A673 (cell line): ENCODE results near the gene RAPGEF3.

Experiments
- EZH2 ChIP-seq: fragments of 200-600 bp; sonication (generic); IDR thresholded peaks from 2 replicates; pipeline ENCODE4 v1.6.1; 2017; ENCODE audit warnings: borderline replicate concordance, low read depth, mild to moderate bottlenecking, mixed read lengths, antibody characterized with exemption, low read length; ENCODE audit not compliant: poor library complexity, severe bottlenecking
- TF ChIP-seq, protein P1 (sequence below): fragments of 300-800, 200-600 bp; sonication (generic); conservative IDR thresholded peaks from 2 replicates; pipeline ENCODE4 v1.5.1; 2017; ENCODE audit warnings: low read depth, mild to moderate bottlenecking, antibody characterized with exemption, low read length, moderate library complexity, mixed read lengths

DNA sequence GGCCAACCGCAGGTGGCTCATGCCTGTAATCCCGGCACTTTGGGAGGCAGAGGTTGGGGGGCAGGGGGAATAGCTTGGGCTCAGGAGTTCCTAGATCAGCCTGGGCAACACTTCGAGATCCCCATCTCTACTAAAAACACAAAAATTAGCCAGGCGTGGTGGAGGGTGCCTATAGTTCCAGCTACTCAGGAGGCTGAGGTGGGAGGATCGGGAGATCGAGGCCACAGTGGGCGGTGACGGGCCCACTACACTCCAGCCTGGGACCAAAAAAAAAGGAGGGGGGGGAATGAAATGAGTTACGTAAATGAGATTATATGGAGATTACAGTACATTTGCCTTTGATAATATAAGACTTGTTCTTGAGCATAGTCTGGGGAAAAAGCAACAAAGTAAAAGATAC, 54.0 kb downstream of the RAPGEF3 start:
- TF ChIP-seq, protein P1, sequence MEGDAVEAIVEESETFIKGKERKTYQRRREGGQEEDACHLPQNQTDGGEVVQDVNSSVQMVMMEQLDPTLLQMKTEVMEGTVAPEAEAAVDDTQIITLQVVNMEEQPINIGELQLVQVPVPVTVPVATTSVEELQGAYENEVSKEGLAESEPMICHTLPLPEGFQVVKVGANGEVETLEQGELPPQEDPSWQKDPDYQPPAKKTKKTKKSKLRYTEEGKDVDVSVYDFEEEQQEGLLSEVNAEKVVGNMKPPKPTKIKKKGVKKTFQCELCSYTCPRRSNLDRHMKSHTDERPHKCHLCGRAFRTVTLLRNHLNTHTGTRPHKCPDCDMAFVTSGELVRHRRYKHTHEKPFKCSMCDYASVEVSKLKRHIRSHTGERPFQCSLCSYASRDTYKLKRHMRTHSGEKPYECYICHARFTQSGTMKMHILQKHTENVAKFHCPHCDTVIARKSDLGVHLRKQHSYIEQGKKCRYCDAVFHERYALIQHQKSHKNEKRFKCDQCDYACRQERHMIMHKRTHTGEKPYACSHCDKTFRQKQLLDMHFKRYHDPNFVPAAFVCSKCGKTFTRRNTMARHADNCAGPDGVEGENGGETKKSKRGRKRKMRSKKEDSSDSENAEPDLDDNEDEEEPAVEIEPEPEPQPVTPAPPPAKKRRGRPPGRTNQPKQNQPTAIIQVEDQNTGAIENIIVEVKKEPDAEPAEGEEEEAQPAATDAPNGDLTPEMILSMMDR: no peak
- no peak for TF ChIP-seq EZH2
